CD4-positive, alpha-beta T cell treated with Interleukin-4 for 4 hours (primary cell): ENCODE measurements around the gene MRPL10.
A peak's percentile ranks its signal among the peaks of the same experiment; 100 is the strongest.

Experiments used
- DNase-seq: peaks from one replicate; pipeline ENCODE4 v3.0.0-alpha.2; 2020

The MRPL10 gene

DNA sequence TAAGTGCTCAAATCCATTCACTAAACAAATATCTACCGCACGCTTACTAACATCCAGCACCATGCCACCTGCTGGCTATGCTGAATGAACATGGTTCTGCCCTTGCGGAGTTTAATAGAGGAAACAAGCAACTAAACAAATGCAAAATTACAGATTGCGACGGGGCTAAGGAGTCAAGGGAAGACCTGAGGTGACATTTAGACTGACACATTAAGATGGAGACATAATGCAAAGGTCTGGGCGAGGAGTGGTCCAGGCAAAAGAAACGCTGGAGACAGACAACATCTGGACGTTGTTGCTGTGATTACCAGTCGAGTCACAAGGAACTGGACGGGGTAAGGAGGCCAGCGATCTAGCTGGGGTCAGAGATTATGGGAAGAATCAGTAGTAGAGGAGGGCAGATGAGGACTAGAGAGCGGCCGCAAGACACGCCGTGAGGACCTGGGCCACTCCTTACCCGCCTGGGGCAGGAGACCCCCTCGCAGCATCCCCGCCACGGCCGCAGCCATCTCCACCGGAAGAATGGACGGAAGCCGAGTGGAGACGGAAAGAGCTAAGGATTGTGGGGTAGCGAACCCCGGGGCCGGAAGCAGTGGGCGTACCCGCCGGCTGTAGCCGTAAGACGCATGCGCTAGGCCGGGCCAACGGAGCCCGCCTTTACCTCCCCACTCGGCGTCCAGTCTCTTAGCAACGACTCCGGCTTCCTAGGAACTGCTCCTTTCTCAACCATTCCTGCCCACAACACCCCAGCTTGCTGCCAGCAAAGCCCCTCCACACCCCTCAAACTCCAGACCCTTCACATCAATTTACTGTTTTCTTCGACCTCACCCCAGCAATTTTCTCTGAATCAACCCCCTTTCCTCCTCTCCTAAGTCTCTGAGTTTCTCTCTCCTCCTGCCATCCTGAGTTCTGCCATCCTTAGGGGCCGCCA lies at the start of gene MRPL10, which contains the start of gene LRRC46:
MRPL10 (minus strand) TSS at position 539 of the 931 bp plus-strand sequence; CDS start at position 509, 30 bp downstream.
LRRC46 (plus strand) TSS at position 668 of the 931 bp plus-strand sequence. CDS start 320 bp downstream, outside the sequence.
- DNase-seq: peak; percentile 93

DNA sequence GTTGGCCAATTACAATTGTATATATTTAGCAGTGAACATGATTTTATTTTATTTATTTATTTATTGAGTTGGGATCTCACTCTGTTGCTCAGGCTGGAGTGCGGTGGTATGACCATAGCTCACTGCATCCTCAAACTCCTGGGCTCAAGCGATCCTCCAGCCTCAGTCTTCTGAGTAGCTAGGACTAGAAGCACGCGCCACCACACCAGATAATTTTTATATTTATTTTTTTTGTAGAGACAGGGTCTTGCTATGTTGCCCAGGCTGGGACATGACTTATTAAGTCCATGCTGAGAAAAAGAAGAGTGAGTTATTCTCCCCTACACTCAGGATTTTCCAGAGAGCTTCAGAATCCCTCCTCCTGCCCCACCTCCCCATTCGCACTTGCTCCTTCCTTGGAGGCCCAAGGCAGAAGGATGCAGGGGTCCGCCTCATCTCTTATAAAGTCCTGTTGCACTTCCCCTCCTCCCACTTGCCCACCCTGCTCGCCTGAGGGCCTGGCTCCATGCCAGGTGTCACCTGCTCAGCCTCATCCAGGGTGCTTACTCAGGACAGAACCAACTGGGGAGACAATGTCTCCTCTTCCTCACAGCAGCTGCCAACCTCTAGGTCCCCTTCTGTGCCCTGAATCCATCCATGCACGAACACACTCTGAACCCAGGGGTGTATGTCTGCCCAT lies 48.6 kb upstream of the MRPL10 start:
- DNase-seq: no peak

DNA sequence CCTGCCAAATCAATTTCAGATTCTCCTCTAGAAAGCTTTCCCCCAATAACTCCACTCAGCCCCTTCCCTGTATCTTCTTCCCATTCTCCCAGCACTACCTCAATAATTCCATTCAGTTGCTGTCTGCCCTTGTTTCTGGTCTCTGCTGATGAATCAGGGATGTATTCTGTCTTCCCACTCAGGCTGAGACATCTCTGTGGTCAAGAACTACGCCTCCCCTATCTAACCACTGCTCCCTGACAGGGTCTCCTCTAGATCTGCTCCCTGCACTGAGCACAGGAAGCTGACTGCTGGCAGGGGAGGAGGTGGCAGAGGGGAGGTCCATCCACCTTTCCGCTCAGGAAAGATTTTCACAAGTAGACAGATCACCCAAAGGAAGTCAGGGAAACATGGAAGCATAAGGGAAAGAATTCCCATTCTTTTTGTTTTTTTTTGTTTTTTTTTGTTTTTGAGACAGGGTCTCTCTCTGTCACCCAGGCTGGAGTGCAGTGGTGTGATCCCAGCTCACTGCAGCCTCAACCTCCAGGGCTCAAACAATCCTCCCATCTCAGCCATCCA lies 47.8 kb upstream of the MRPL10 start:
- no peak for DNase-seq

DNA sequence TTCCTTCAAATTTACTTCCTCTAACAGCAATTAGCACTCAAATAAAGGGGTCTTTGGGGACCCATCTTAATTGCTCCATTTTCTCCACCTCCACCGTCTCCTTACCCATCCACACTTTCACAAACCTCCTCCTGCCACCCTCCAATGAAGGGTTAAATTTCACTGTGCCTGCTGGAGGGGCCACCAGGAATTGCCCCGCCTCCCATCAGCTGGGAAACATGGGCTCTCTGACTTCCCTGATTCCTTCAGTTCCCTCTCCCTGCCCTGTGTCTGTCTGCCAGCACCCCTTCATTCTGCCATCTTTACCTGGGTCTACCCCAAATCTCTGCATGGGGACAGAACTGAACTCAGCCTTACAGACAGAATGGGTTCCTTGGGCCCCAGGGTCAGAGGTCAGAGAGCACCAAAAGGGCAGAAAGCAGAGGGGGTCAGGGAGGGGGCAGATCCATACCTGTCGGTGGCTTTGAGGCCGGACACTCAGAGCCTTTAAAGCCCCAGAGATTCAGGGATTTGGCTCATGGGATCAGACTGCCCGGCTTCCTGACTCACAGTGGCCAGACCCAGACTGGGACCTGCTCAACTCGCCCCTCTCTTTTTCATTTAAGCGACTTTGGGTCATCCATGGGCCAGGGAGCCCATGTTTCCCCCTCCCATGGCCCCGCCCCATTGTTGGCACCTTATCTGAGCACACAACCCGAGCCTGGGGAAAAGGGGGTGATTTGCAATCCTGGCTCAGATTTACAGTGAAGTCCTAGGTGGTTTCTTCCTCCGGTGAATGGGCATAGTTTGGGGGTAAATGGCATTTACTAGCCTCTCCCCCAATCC lies 47.1 kb upstream of the MRPL10 start:
- no peak for DNase-seq

DNA sequence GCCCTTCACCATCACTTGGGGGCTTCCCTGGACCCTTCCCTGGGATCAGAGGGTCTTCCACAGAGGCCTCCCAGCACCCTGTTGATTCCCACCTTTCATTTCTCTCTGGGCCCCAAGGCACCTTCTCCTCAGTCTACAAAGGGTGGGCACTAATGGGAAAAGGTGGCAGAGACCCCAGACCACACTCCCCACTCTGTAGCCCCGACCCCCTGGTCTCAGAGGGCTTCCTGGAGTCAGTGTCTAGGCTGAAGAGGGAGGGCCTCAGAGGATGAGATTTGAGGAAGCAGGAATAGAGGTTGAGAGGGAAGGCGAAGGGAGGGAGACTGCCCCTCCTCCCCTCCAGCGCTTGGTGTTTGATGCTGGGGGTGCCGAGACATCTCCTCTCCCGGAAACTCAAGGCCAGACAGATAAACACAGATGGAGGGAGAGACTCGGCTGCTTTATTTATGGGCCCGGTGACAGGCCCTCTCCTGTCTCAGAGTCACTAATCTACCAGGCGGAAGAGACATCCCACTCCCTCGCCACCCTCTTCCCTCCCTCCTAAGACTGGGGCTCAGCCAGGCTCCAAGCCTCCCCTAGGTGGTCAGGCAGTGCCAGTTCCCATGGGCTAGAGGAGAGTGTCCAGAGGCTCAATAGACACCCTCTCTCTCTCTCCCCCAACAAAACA lies 46.2 kb upstream of the MRPL10 start:
- DNase-seq: no peak

DNA sequence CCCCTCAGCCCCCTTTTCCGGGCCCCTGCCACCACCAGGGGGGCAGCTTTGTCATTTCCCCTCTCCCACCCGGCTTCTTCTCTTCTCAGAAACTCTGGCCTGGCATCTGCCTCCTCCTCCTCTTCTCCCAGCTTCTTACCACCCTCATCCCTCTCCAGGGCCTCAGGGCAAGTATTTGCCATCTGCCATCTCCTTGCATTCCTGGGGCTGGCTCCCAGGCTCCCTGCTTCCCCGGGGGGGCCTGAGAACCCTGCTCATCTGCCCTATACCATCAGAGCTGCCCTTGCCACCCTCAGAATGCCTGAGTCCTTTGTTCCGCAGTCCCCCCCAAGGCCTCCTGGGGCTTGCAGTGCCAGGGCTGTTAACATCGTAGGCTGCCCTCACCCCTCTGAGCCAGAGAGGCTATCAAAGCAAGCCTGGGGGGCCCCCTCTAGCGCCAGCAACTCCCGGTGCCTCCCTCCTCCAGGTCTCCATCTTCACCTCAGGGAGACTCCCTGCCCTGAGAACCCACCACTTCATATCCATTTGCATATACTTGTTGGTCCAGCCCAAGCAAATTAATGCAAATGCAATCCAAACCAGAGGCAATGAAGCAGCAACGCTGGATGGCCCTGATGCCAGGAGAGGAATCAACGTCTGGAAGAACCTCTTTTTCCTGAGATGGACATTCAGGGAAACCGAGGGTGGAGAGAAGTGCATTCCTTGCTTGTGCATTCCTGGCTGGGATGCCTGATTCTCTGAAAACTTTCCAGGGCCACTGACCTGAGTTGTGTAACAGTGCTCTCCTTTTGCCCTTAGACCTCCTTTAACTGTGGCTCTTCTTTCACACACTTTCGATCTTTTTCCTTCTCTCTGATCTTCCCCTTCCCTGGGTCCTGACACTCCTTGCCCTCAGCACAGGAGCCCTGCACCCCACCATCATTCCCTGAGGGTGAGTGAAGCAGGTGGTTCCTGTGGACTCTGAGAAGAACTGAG lies 44.0 kb upstream of the MRPL10 start:
- DNase-seq: no peak

DNA sequence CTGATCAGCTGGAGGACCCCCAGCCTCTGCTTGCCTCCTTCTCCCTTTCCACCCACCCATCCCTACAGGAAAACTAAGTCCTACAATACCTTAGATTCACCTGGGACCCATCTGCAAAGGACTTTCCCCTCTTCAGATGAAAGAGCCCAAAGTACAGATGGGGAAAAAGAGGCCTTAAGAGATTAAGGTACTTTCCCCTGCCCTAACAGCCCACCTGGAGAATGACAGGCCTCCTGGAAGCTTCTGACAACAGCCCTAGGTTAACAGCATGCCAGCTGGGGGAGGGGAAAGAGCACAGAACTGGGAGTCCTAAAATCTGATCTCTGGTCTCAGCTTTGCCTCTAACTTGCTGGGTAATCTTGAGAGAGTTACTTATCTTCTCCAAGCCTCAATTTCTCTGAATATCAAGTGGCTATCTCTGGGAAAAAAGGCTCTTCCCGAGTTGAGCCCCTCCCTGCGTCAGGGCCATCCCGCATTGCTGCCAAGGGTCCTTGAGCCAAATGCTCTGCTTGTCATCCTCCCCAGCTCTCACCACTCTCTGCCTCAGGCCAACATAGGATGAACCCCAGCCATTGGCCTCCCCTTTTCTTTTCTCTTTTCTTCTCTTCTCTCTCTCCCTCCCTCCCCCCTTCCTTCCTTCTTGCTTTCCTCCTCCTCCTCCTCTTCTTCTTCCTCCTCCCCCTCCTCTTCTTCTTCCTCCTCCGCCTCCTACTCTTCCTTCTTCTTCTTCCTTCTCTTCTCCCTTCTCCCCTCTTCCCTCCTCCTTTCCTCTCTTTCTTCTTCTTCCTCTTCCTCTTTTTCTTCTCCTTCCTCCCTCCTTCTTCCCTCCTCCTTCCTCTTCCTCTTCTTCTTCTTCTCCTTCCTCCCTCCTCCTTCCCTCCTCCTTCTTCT lies 42.1 kb upstream of the MRPL10 start:
- DNase-seq: no peak

DNA sequence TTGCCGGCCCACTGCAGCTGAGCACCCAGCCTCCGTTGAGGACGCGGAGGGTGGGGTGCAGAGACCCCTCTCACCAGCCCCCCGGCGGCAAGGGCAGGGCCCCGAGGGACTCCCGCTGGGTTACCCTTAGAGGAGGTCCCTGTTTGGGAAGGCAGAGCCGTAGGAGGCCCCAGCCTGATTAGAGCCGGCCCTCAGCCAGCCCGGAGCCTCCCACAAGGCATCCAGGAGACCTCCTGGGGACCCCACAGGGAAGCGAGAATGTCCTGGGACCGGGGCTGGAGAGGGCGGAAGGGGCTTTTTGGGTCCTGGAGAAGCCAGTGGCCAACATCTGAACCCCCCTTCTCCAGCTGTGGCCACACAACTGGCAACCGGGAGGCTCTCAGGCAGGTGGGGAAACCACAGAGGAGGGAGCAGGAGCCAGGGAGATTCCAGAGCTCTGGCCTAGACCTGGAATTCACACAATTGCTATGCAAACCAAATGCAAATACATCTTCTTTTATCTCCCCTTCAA lies 41.4 kb upstream of the MRPL10 start:
- no peak for DNase-seq

DNA sequence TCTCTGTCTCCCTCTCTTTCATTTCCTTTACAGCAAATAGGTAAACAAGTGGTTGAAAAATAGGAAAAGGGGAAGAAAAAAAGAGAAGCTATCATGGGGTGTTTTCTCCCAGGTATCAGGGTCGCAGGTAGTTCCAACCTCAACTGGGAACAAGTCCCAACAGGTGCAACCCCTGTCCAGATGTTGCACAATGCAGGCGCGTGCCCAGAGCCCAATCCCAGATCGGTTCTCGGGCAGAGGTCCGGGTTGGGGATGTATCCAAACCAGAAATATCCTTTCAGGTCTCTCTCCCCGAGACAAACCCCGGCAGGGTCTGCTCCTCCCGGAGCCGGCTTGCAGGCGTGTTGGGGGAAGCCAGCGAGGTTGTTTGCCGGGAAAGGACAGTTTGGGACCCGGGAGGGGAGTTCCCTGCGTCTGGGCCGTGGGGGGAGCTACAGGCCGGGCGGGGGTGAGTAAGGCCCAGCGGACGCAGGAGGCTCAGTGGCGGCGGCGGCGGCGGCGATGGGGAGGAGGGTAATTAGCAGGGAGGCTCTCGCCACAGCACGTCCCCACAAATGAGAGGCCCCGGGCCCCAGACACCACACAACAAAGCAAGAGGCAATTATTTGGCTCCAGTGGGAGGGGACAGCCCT lies 40.8 kb upstream of the MRPL10 start:
- DNase-seq: no peak

DNA sequence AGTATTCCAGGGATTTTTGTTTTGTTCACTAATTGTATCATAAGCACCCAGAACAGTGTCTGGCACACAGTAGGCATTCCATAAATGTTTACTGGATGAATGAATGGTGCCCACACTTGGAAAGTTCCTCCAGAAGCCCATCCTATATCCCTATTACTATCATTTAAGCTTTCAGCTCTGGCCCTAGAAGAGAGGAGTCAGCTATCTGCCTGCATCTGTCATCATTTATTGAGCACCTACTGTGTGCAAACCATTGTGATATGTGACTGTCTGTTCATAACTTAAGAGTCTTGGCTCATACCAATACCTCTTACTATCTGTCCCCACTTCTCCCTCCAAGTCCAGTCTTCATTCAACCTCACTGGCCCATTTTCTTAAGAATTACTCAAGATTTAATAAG lies 39.7 kb upstream of the MRPL10 start:
- no peak for DNase-seq

DNA sequence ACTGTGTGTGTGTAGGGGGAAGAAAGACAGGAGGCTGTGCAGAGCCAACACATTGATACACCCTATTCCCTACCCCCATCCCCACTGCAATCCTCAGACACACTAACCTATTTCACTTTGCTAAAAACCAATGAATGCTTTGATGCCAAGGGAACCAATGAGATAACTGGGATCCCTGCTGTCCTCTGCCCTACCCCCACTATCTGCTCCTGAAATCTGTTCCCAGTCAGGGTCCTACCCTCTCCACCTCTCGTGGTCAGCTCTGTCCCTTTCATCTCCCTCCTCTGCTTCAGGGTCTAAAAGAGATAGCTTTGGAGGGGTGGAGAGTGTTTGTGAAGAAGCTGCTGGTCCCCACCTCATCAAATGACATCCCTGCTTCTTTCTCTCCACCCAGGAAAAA lies 38.7 kb upstream of the MRPL10 start:
- DNase-seq: no peak

DNA sequence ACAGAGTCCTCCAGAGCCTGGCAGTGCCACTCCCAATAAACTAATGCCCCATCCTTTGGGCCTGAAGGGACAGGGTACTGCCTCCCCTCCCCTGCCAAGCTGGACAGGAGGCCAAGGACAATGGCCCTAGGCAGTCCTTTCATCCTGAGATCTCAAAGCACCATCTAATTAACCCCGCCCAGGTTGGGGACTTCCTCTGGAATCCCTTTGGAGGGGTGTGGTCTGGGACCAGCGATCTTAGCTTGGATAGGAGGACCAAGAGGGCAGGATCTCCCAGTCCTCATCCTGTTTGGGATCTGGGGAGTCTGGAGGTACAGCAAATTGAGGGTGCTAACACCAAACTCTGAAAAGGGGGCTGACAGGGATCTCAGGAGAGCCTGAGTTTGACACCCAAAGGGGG lies 37.8 kb upstream of the MRPL10 start:
- no peak for DNase-seq

DNA sequence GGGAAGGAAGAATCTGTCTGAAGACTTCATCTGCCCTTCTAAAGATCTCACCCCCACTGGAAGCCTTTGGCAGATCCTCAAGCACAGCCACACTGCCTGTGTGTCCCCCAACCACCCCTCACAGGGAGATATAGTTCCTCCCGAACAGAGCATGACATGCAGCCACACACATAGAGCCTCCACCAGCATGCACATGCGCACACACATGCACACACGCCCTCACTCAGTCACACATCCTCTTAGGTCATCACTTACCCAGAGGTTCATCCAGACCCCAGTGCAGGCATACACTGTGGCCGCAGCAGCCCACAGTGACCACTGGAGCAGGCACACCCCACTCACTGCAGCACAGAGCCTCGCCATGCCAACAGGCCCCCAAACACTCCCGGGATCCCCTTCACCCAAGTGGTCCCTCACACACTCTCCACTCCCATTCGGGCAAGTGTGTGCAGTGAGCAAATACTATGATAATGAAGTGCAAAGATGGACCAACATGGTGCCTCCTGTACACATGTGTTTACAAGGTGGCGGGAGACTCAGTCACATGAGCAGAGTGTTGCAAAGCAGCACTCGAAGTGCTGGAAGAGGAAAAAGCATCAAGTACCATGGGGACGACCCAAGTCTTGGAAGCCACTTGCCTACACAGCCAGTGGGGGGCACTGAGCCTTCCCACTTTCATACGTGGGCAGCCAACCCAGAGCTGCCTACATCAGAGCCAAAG lies 36.6 kb upstream of the MRPL10 start:
- DNase-seq: no peak

DNA sequence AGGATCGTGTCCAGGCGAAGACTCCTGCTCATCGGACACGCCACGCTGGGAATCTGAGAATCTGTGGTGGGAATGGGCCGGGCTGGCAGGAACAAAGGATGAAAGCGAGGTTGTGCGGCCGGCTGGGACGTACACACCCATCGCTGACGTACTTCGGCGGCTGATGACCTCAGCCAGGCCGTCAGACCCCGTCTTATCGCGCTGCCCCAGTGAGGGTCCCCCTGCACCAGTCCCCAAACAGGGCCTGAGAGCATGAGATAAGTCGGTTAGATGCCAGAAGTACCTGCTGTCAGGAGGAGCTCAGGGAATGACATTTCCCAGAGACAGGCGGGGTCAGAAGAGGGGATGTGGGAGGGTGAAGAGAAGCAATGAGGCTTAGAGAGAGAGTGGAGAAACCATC lies 35.6 kb upstream of the MRPL10 start:
- no peak for DNase-seq

DNA sequence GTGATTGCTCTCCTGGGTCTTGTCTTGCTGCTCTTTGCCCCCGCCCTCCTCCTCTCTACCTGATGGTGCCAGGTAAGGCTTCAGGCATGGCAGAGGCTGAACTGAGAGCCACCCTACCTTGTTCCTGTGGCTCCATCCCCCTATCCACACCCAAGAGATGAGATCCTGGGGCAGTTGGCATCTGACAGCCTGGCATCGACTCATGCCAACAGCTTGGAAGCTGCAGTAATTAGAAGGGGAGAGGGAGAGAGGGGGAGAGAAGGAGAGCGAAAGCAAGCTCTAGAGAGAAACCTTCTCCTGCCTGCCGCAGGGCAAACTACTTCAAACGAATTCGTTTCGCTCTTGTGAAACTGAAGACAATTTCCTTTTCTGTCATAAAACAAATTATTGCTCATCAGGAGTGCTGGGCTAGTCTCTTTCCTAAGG lies 33.5 kb upstream of the MRPL10 start:
- no peak for DNase-seq

DNA sequence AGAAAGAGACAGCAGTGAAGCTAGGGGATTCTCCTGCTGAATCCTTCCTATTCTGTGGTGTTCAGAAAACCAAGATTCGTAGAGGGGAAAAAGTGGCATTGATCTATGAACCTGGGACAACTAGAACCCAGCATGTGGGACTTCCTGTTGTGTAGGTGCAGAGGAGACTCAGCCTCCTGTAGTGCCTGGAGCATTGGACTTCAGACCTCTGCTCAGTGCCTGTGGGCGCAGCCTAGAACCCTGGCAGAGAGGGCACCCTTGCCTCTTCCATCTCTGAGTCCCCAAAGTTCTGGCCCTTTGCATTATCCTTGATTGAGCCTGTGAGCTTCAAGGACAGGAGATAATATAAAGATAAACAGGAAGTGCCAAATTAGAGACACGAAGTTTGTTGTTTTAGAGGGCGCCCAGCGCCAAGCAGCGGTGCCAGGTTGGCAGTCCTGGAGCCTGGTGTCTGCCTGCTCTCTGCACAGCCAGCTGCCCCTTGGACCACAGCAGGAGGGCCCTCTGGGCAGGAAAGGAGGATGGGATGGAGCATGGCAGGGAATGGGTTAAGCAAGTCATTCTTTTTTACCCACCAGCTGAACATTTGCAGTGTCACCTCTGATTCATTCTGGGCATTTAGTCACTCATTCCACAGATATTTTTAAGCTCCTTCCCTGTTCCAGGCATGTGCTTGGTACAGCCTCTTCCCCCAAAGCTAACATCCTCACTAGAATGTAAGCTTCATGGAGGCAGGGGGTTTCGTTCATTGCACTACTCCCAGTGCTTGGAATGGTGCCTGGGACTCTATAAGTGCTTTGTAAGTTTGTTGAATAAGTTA lies 31.5 kb upstream of the MRPL10 start:
- no peak for DNase-seq

DNA sequence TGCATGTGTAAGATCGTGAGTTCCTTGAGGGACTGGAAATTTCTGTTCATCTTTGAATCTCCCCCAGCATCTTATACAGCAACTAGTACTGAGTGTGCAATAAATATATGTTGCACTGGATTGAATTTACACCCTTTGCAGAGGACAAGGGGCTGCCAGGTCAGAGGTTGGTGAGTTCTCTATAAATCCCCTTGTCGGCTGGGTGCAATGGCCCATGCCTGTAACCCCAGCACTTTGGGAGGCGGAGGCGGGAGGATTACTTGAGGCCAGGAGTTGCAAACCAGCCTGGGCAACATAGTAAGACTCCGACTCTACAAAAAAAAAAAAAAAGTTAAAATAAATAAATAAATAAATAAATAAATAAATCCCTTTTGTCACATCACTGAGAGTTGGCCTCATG lies 29.0 kb upstream of the MRPL10 start:
- DNase-seq: no peak
